Measurements from ENCODE around the gene MEGF8. TPM values are rescaled to one million over a fixed set of nuclear protein-coding genes. Genes with fewer than 3 reads are reported as not detected.

The MEGF8 gene
- total and polyA plus RNA-seq, 2 donors (not counting 3 experiments of a cell fraction or from before 2014, with no cell fraction given) = 20.6 to 39.6 TPM

- no TSS peak for BruUV-seq (replicated peaks)
- Histone ChIP-seq H3K27ac (ENCODE audit: insufficient read depth, low read depth, low read length) (no peak within 1 kb of the TSS), H3K79me2 (ENCODE audit: control insufficient read depth, insufficient read depth, low read length) (no peaks in the 10 kb centered on the region), H3K9me3 (replicated peaks; ENCODE audit: control insufficient read depth, insufficient read depth, low read length) (no peaks in the 10 kb centered on the region), H4K20me1 (replicated peaks; ENCODE audit: control insufficient read depth, extremely low read depth, insufficient read depth, low read length) (no peaks in the 10 kb centered on the region), H3K9ac (replicated peaks; ENCODE audit: extremely low read depth, insufficient read depth, low read length) (no peak within 1 kb of the TSS), H3K4me3 (replicated peaks in 1 of 3; ENCODE audit: insufficient read depth in 1 of 3, low read depth in 1 of 3, low read length in 3 of 3) (no peak within 1 kb of the TSS), H3K9me1 (replicated peaks; ENCODE audit: control insufficient read depth, extremely low read depth, insufficient read depth, low read length) (no peaks in the 10 kb centered on the region), H3K4me1 (ENCODE audit: control insufficient read depth, extremely low read depth, insufficient read depth, low read length) (peaks cover 17% of the 10 kb centered on the region), H3K27me3 (ENCODE audit: control insufficient read depth in 2 of 2, insufficient read depth in 2 of 2, low read length in 2 of 2) (no peaks in the 10 kb centered on the region), H3K36me3 (ENCODE audit: control insufficient read depth in 2 of 2, extremely low read depth in 1 of 2, insufficient read depth in 2 of 2, low read length in 2 of 2) (no peaks in the 10 kb centered on the region), H2AFZ (ENCODE audit: low read depth, low read length) (no peak within 1 kb of the TSS), H3K4me2 (ENCODE audit: insufficient read depth, low read length) (no peak within 1 kb of the TSS)
- DNase-seq (ENCODE audit: low read depth, low spot score) = no peak
- intact Hi-C loops (cut with micrococcal nuclease) (no loop called here), dilution Hi-C loops (cut with MboI; ENCODE audit: extremely low pct_ligation_motif_present, low sequenced_read_pairs) (no loop called here)
- no peak for FAIRE-seq
- no peak for TF ChIP-seq FOS (IDR thresholded peaks at IDR 0.05; ENCODE audit: borderline replicate concordance, insufficient read depth, low read length)
- TF ChIP-seq GATA2 (IDR thresholded peaks at IDR 0.05; ENCODE audit: insufficient read depth, insufficient read length, low read depth, low read length) = no peak
- no peak for TF ChIP-seq JUN (IDR thresholded peaks at IDR 0.05; ENCODE audit: borderline replicate concordance, insufficient read depth, insufficient read length, low read depth)
- no peak for TF ChIP-seq EZH2 (IDR thresholded peaks at IDR 0.05; ENCODE audit: borderline replicate concordance, low read depth, low read length, severe bottlenecking)
- no peak for TF ChIP-seq POLR2AphosphoS5 (IDR thresholded peaks at IDR 0.05; ENCODE audit: insufficient read depth, low read depth, low read length)
- no peak for TF ChIP-seq MAX (IDR thresholded peaks at IDR 0.05; ENCODE audit: insufficient read depth, insufficient read length)
- TF ChIP-seq MYC (IDR thresholded peaks at IDR 0.05; ENCODE audit: low read depth, low read length) = no peak
- no peak for TF ChIP-seq POLR2A (IDR thresholded peaks at IDR 0.05; ENCODE audit: low read depth, low read length)
- TF ChIP-seq, protein P1, sequence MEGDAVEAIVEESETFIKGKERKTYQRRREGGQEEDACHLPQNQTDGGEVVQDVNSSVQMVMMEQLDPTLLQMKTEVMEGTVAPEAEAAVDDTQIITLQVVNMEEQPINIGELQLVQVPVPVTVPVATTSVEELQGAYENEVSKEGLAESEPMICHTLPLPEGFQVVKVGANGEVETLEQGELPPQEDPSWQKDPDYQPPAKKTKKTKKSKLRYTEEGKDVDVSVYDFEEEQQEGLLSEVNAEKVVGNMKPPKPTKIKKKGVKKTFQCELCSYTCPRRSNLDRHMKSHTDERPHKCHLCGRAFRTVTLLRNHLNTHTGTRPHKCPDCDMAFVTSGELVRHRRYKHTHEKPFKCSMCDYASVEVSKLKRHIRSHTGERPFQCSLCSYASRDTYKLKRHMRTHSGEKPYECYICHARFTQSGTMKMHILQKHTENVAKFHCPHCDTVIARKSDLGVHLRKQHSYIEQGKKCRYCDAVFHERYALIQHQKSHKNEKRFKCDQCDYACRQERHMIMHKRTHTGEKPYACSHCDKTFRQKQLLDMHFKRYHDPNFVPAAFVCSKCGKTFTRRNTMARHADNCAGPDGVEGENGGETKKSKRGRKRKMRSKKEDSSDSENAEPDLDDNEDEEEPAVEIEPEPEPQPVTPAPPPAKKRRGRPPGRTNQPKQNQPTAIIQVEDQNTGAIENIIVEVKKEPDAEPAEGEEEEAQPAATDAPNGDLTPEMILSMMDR (IDR thresholded peaks at IDR 0.05; ENCODE audit: extremely low read depth in 1 of 2, insufficient read depth in 1 of 2, low read depth in 1 of 2, low read length in 2 of 2) = no peak
- ChIA-PET POLR2A (no interaction called here), CTCF (interaction anchor here (4.3 kb wide), 1 partner anchor 11 kb away, joined by 22 read pairs; no protein-coding TSS in a partner anchor)
These were observed 101.9 kb downstream of the MEGF8 start, which contains the start of gene LIPE for GRCh38 chr19:42427313-42427712. Gene LIPE, minus strand, starts transcription at chr19:42427388. Its CDS starts 239 bp downstream, at chr19:42427149.

Small RNAs within 50 kb of the gene (microRNA-seq; reads per million reads assigned to microRNA genes)
- gene MIR8077 (ENCODE audit: borderline number of aligned reads, borderline replicate concordance) = not detected

Small RNAs within 50 kb of the gene (small RNA-seq; reads per million reads assigned to genes)
- not detected for gene MIR8077 (ENCODE audit: insufficient read depth, insufficient read length, low read depth, low replicate concordance)

Other genes starting within 250 kb of the MEGF8 start
- 14.0 and 15.3 TPM in 2 replicates for gene ZNF574, start 249.5 kb upstream of the MEGF8 start, total RNA-seq
- 13.6 and 20.3 TPM in 2 replicates for gene ZNF574, start 249.5 kb upstream of the MEGF8 start, polyA plus RNA-seq
- 3.2 and 4.0 TPM in 2 replicates for gene POU2F2, start 193.2 kb upstream of the MEGF8 start, total RNA-seq
- gene POU2F2, start 193.2 kb upstream of the MEGF8 start, polyA plus RNA-seq = 3.7 and 4.1 TPM in 2 replicates
- gene DEDD2, start 108.0 kb upstream of the MEGF8 start, total RNA-seq = 19.3 and 19.5 TPM in 2 replicates
- 34.8 and 38.5 TPM in 2 replicates for gene DEDD2, start 108.0 kb upstream of the MEGF8 start, polyA plus RNA-seq
- 13.3 and 13.4 TPM in 2 replicates for gene ZNF526, start 105.3 kb upstream of the MEGF8 start, total RNA-seq
- 6.5 and 8.0 TPM in 2 replicates for gene ZNF526, start 105.3 kb upstream of the MEGF8 start, polyA plus RNA-seq
- gene GSK3A, start 83.0 kb upstream of the MEGF8 start, total RNA-seq = 48.3 and 49.5 TPM in 2 replicates
- gene GSK3A, start 83.0 kb upstream of the MEGF8 start, polyA plus RNA-seq = 73.7 and 74.7 TPM in 2 replicates
- 117 and 130 TPM in 2 replicates for gene ERF, start 70.5 kb upstream of the MEGF8 start, total RNA-seq
- gene ERF, start 70.5 kb upstream of the MEGF8 start, polyA plus RNA-seq = 102 and 125 TPM in 2 replicates
- 86.0 and 86.3 TPM in 2 replicates for gene CIC, start 56.4 kb upstream of the MEGF8 start, total RNA-seq
- gene CIC, start 56.4 kb upstream of the MEGF8 start, polyA plus RNA-seq = 18.4 and 23.5 TPM in 2 replicates
- 1.0 and 1.5 TPM in 2 replicates for gene PRR19, start 23.5 kb upstream of the MEGF8 start, total RNA-seq
- gene PRR19, start 23.5 kb upstream of the MEGF8 start, polyA plus RNA-seq = 1.4 and 1.9 TPM in 2 replicates
- gene PAFAH1B3, start 23.0 kb upstream of the MEGF8 start, total RNA-seq = 41.4 and 47.6 TPM in 2 replicates
- 95.0 and 115 TPM in 2 replicates for gene PAFAH1B3, start 23.0 kb upstream of the MEGF8 start, polyA plus RNA-seq
- not detected in 2 replicates for gene TMEM145, start 12.3 kb upstream of the MEGF8 start, total RNA-seq
- gene TMEM145, start 12.3 kb upstream of the MEGF8 start, polyA plus RNA-seq = 0.24 TPM in 1 of 2 replicates, not detected in the other
- 0.73 TPM in 1 of 2 replicates, not detected in the other for gene CNFN, start 64.7 kb downstream of the MEGF8 start, total RNA-seq
- 0.23 and 0.27 TPM in 2 replicates for gene CNFN, start 64.7 kb downstream of the MEGF8 start, polyA plus RNA-seq
- 10.4 and 13.5 TPM in 2 replicates for gene LIPE, start 101.8 kb downstream of the MEGF8 start, total RNA-seq
- gene LIPE, start 101.8 kb downstream of the MEGF8 start, polyA plus RNA-seq = 3.8 and 6.0 TPM in 2 replicates
- gene CXCL17, start 117.3 kb downstream of the MEGF8 start, total RNA-seq = not detected in 2 replicates
- not detected in 2 replicates for gene CXCL17, start 117.3 kb downstream of the MEGF8 start, polyA plus RNA-seq
- 2.1 and 3.6 TPM in 2 replicates for gene CEACAM1, start 202.8 kb downstream of the MEGF8 start, total RNA-seq
- gene CEACAM1, start 202.8 kb downstream of the MEGF8 start, polyA plus RNA-seq = 2.4 and 3.5 TPM in 2 replicates

Measured in endothelial cell of umbilical vein (primary cell).